GM11168 (cell line): Measurements from ENCODE around the gene CENPU.
"Not testable (repeated sequence)": the region's sequence is repeated elsewhere in the genome, so short reads cannot be mapped to it uniquely, and the experiment has no call there.

ENCODE experiments used
- in situ Hi-C: fragments of 300-500 bp; cut with MboI; formaldehyde crosslinking; loops from one replicate; pipeline ENCODE4 v1.12.0; 2022; ENCODE audit warnings: low sequenced_read_pairs; ENCODE audit not compliant: unreplicated experiment

CENPU gene

DNA sequence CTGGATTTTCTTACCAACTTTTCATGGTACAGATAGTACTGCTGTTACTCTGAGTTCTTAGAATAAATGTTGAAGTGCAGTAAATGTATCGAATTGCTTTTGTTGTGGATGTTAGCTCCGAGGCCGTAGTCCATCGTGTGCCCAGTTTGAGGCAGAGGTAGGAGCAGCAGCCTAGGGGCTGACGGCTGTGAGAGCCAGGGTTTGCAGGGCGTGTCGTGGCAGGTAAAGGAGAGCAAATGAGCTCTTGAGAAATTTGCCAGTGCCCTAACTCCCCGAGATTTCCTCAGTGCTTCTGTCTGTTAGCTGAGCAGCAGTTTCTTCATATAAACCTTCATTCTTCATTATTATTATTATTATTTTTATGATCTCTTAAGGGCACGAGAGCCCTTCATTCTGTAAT is 62.8 kb downstream of the CENPU start:
- in situ Hi-C loops, result no loop called here

DNA sequence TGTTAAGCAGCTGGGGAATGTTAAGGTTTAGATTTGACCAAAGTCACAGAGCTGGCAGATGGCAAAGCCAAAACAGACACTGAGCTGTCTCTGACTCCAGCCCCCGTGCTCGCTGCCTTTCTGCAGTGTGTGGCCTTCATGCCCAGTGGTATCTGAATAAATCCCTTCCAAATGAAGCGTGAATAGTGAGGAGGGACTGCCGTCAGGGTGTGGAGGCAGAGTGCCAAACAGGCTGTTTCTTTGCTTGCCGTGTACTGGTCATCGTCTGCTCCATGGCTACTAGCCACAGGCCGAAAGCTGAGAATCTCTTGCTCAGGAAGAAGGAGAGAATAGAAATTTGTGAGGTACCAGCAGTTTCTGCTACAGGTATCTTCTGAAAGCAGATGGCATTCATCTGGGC is 64.6 kb downstream of the CENPU start:
- in situ Hi-C loops, result no loop called here

DNA sequence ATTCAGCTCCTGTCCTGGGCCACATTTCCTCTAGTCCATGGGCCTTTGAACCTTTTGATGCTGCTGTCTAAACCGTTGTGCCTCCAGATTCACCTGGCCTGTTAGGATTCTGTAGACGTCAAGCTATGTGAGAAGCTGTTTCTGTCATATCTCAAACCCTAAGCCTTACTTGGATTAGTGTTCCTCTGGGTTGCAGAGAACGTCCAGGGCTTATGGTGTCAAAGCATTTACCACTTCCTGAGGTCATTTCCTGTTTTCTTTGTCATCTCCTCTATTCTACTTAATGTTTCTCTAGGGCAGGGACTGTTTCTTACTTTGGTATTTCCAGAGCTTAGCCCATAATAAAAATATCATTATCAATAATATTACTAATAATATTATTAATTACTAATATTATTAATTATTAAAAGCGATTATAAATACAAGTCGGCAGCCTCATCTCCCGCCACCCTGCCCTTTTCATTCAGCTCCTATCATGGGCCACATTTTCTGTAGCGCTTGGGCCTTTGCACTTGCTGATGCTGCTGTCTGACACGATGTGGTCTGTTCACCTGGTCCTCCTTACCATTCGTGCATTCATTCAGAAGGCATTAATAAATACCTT is 65.3 kb downstream of the CENPU start:
- in situ Hi-C loops, result no loop called here

DNA sequence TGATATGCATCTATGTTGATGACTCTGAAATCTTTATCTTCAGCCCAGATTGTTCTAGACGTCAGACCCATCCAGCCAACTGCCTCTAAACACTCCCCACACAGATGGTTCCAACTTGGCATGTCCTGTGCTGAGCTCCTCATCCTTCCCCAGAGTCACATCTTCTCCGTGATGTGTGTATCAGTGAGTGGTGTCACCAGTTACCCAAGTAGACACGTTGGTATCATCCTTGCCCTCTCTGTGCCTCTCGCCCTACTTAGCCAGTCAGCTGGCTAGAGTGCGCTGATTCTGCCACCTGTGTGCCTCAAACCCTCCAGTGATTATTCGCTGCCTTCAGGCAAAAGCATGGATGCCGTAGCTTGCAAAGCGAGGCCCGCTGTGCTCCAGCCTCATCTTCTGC is 65.8 kb downstream of the CENPU start:
- in situ Hi-C loops, result no loop called here

DNA sequence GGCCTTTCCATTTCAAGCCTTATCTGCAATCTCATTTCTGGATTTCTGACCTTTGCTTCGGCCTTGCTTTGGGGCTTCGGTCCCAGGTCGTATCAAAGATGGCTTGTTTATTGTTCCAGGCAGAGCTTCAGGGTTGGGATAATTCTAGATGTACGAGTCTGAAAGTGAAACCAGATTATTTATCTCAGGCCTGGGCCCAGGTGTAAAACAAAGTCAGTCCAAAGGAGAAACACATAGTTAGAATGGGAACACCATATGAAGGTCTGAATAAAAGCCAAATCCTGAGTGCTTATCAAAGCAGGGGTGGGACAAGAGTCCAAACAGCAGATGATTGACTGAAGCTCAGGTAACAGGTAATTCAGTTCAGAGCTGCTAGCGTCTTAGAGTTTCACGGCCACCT is 67.2 kb downstream of the CENPU start:
- in situ Hi-C loops, result no loop called here

DNA sequence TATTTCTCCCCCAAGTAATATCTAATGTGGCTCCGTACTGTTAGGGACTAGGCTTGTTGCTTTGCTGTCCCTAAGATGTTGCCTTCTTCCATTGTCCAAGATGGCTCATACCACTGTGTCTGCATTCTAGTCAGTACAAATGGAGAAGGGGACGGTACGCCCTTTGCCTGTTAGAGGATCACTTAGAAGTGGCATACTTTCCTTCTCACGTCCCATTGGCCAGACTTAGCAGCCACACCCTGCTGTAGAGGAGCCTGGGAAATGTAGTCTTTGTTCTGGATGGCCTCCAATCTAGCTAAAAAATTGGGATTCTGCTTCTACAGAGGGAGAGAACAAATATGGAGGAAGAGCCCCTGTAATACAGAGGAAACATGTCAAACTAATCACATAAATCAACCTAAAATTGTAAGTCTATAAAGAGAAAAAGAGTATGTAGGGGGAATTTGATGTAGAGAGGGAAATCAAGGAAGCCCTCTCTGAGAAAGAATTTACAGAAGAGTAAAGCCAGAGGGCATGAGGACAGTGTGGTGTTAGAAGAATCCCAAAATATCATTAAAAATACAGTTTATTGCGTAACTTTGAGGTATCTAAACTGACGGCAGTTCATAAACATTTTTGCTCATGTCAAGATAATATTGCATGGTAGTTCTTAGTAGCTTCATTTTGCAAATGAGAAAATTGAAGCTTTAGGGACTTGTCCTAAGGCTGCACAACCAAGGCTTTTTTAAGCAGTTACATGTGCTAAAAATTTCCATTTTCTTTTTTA is 69.3 kb downstream of the CENPU start:
- in situ Hi-C loops, result no loop called here

DNA sequence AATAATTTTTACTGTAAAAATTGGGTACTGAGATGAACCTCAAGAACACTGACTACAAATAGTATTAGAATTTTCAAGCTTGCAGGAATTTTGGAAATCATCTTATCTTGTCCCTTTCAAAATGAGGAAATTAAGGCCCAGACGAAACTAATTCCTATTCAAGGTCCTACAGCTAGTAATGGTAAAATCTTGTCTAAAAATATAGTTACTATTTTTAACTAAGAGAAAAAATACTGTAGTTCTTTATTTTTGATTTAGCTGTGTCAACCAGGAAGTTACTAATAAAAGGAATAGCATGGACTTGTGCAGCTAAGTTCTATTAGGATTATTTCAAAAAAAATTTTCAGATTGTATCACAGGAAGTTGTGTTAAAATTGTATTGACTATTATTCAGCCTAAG is 71.7 kb downstream of the CENPU start:
- in situ Hi-C loops, result no loop called here

DNA sequence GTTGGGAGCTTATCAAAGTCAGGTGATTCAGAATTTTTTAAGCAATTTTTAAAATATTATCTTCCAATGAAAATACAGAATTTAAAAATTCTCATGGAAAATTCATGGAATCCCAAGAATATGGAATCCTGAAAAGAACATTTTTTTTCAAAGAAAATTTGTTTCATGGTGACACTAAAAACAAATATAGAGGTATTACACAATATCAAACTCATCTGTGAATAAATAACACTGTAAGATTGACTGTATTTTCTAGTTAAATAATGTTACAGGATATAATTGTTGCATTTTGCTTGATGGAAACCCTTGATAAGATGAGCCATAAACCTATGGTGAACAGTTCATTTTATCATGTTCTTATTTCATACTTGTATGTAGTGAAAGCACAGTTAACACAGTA is 72.9 kb downstream of the CENPU start:
- in situ Hi-C loops, result no loop called here

DNA sequence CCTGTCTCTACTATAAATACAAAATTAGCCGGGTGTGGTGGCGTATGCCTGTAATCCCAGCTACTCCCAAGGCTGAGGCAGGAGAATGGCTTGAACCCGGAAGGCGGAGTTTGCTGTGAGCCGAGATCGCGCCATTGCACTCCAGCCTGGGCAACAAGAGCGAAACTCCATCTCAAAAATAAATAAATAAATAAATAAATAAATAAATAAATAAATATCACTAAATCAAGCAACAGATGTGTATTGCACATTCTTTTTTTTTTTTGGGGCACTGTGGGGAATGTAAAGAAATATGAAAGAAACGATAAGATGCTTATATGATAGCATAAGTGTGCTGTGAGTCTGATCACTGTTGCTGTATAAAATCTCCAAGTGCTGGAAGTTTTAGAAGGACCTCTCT is 76.1 kb downstream of the CENPU start:
- in situ Hi-C loops, result not testable (repeated sequence)

DNA sequence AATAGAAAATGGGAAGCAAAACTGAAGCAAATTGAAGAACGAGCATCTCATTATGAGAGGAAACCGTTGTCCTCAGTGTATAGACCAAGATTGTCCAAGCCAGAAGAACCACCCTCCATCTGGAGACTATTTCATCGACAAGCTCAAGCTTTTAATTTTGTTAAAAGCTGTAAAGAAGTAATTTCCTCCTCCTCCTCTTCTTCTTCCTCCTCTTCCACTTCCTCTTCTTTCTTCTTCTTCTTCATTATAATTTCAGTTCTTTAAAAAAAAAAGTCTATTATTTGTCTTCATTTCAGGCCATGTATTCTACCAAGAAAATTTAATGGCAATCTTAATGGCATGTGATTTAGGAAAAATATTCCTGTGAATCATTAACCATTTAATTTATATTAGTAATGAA is 76.8 kb downstream of the CENPU start:
- in situ Hi-C loops, result no loop called here

DNA sequence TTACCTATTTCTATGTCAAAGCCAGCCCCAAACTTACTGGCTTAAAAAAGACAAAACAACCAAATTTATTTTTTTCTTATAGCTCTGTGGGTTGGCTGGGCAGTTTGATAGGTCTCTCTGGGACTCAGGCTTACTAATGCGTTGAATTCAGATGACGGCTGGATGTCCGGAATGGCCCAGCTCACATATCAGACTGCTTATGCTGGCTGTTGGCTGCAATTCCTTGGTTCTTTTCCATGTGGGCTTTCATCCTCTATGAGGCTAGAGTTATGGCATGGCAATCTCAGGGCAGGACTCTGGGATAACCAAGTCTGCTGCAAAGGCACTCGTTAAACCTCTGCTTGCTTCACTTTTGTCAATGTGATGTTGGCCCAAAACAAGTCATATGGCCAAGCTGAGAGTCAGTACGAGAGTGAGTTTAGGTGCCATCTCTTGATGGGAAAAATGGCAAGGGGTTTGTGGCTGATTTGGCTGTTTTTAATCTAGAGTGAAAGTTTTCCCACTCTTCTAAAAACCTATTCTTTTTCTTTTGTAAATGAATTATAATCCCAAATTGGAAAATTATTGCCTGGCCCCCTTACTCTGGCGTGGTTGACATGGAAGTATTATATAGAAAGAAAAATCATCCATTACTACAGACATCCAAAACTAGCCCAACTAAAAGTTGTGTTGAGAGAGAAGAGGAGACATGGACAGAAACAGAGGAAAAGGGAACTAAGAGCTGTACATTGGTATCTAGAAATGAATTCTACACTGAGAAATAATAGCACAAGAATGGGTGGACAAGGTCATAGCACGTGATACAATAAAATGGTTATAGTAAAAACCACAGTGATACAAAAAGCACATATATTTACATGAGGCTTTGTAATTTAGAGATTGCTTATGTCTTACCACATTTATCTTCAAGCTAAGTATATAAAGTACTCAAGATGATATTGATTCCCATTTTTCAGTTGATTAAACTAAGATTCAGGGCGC is 77.7 kb downstream of the CENPU start:
- in situ Hi-C loops, result no loop called here

DNA sequence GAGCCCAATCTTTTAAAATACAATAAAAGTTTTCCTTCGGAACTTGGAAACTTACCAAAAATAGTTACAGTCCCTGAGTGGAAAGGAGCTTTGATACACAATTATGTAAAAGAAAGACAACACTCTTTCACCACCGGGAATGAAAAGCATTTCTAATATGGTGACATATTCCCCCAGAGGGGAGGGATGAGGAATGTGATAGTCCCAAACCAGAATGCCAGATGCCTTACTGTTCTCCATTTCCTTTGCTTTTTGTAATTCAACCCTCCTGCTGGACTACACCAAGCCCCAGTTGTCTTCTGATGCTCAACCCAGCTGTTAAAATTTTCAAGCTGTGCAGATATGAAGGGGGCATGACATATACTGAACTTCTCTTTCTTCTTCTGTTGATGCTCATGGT is 80.2 kb downstream of the CENPU start:
- in situ Hi-C loops, result no loop called here

DNA sequence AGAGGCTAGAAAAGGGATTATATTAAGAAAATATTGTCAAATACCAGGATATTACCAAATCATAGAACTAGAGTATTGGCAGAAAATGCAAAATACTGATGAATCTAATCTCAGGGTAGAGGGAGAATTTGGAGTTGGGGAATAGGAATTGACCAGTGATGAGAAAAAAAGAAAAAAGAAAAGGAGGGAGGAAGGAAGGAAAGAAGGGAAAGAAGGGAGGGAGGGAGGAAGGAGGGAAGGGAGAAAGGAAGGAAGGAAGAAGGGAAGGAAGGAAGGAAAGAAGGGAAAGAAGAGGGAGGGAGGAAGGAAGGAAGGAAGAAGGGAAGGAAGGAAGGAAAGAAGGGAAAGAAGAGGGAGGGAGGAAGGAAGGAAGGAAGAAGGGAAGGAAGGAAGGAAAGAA is 81.2 kb downstream of the CENPU start:
- in situ Hi-C loops, result not testable (repeated sequence)

DNA sequence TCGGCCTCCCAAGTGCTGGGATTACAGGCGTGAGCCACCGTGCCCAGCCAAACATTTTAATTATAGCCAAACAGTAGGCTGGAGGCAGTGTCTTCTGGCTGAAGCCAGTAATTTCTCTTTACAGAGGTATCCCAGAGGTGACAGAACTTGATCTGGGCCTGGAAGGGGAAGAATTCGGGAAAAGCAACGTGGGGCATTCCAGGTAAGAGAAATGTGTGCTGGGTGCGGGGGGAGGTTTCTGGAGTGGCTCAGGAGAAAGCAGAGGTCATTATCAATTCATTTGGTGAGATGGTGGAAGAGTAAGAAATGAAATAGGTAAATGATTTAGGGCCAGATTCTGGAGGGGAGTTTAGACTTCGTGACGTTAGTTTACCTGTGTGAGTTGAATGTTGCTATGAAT is 82.0 kb downstream of the CENPU start:
- in situ Hi-C loops, result no loop called here

DNA sequence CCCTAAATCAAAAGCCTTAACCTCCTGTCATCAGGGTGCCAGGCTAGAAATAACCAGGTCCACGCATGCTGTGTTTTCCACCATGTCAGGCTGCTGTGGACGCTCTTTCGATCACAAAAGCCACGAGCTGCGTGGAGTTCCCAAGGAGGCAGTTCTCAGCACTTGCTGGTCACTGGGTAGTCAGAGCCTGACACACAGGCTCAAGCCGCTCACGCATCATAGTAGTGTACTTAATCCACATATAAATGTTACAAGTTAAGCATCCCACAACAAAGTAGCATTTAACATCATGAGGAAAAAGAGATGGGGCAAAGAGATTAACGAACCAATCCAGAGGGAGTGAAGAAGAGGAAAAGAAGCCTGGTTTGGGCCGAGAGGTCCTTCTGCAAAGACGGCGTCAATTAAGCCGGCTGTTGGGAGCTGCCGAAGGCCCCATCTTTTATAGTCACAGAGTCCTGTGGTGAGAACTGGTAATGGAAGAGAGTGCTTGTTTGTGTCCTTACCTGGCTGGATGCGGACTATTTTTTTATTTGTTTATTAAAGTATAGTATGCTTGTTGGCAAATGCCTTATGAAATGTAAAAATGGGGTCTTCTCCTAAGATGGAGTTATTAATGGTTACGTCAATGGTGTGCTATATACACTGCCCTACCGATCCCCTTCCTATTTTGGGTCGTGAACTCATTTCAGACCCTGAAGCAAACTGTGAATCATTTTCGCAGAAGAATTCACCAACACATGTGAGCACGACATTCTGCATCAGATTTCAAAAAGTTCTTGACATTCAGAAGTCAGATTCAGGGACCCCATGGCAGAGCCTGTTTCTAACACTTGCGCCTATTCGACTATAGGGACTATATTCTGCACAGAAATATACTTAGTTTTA is 83.7 kb downstream of the CENPU start:
- in situ Hi-C loops, result no loop called here

DNA sequence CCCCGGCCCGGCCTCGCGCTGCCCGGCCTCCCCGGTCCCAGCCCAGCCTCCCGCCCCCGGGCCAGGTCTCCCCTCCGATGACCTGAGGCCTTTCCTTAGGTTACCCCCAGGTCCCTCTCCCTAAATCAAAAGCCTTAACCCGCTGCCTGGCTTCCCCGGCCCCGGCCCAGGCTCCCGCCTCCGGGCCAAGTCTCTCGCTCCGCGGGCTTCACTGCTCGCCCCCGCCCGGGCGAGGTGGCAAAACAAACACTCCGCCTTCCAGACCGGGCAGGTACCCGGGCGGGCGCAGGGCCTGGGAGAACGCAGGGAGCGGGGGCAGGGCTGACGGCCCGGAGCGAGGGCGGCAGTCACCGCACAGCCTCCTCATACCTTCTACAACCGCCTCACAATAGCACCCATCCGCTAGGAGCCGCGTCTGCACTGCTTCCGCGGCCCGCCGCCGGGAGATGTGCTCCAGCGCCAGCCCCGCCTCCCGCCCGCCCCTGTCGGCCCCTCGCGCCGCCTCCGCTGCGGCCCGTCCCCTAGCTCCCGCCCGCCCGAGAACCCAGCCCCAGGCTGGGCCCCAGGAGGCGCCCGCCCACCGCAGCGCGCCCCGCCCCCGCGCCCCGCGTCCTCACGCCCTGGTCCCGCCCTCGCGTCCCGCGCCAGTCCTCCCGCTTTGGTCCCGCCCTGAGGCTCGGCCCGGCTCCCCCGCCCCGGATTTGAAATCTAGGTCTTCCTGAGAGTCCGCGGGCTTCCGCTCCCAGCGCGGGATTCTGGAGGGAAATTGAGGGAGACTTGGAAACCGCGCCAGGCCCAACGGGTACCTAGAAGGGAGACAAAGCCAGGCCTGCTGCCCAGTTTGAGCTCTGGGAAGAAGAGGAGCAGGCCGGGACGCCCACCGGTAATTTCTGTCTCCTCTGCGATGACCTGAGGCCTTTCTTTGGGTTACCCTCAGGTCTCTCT is 84.6 kb downstream of the CENPU start, which contains the start of the genes CASP3 and PRIMPOL:
CASP3 (minus strand) TSS at position 422 of the 945 bp plus-strand sequence. CDS start 10,994 bp downstream, outside the sequence.
PRIMPOL (plus strand) TSS at position 713 of the 945 bp plus-strand sequence. CDS start 7,403 bp downstream, outside the sequence.
- in situ Hi-C loops, result no loop called here

DNA sequence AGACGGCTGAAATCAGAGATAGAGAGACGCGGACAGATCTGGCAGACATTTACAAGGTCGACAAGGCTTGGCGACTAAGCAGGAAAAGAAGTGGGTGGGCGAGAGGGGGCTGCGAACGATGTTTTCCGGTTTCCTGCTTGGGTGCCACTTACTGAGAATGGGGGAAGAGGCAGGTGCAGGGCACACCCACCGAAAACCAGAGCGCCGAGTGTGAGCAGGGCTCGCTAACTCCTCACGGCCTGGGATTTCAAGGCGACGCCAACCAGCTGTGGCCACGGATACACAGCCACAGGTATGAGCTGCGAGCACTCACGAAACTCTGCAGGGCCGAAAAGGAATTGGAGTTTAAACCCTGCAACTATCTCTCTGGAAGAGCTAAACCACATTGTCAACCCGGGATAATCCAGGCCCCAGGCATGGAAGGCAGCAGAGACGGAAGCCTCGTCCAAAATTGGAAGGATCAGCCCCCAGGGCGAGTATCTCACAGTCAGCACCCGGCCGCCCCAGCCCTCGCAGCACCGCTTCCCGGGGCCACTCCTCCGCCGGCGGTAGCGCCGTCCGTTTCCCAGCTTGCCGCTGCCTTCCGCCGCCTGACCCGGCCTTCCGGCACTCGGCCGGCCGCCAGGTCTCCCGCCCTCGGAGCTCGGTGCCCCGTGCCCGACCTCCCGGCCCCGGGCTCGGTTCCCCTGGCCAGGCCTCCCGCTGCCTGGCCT is 85.4 kb downstream of the CENPU start:
- in situ Hi-C loops, result no loop called here

DNA sequence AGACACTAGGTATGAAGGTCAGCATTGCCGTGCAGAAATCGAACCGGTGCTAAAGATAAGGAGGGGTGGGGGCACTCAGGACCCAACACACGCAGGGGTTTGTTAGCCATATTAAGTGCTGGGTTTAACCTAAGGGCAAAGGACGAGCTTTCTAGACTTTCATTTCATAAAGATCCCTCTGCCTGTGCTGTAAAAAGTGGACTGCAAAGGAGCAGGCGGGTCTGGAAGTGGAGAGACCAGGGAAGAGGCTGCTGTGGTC is 85.9 kb downstream of the CENPU start:
- in situ Hi-C loops, result no loop called here
